GM18907 (cell line): Measurements from ENCODE around the gene AOPEP.
A peak's percentile ranks its signal among the peaks of the same experiment; 100 is the strongest.

Experiments used
- ATAC-seq: cut with Tn5 transposase; IDR thresholded peaks from one replicate; pipeline ENCODE4 v1.9.1; 2021; ENCODE audit warnings: mild to moderate bottlenecking, moderate library complexity; ENCODE audit not compliant: unreplicated experiment

The AOPEP gene

DNA sequence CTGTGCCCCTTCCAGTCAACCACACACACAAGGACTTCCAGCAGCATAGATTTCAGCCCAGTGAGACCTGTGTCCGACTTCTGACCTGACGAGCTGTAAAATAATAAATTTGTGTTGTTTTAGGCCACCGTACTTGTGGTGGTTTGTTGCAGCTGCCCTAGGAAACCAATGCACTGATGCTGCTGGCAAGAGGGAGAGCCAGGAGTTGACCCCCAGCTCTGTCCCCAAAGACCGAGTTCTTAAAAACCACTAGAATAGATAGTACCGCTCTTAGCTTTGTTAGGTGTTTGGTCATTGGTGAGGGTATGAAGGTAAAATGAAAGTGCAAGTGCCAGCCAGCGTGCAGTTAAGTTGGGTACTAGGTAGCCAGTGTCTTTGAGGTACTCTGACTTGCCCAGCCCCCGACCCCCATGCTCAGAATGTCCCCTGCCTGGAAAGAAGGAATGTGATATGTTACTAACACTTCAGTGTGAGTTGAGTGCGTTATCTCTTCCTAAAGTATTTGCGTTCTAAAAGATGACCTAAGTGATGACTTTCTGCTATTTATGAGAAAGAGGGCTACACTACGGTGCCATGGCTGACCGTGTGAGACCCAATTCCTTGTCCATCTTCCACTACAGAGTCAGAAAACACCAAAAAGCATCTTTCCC lies 185.6 kb downstream of the AOPEP start:
- ATAC-seq, result no peak

DNA sequence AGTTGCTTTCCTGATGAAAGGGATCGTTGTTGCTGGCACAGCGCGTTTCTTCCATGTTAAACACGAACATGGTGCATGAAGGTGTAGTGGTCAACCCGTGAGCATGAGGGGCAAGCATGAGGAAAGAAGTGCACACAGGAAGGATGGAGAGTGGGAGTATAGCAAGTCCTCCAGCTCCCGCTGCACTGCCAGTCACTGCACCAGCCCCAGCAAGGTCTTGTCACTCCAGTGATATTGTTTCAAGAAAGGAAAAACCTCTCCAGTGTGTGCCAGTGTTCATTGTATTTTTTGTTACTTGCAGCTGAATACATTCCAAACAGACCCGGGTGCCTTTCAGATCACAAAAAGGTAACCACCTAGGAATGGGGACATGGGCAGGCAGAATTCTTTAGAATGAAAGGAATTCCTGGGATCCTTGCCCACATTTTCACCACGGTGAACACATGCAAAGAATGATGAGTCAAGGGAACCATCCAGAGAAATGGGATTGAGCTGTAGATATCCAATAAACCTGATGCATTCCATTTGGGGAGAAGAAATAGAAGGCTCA lies 186.3 kb downstream of the AOPEP start:
- ATAC-seq, result no peak

DNA sequence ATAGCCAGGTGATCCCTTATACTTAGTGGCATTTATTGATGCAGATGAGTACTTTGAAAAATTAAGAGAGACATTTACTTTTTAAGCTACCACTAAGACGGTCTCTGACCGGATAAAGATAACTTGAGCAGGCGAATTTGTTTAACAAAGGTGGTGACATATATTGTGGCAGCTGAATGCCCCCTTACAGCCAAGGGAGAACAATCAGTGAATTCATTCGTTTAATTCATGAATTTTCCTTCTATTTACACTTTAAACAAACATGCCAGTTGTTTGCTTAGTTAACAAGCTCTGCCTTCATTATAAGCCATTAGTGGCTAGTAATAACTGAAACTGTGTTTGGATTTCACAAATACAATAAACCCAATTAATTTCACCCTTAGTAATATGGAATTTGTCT lies 187.1 kb downstream of the AOPEP start:
- no peak for ATAC-seq

DNA sequence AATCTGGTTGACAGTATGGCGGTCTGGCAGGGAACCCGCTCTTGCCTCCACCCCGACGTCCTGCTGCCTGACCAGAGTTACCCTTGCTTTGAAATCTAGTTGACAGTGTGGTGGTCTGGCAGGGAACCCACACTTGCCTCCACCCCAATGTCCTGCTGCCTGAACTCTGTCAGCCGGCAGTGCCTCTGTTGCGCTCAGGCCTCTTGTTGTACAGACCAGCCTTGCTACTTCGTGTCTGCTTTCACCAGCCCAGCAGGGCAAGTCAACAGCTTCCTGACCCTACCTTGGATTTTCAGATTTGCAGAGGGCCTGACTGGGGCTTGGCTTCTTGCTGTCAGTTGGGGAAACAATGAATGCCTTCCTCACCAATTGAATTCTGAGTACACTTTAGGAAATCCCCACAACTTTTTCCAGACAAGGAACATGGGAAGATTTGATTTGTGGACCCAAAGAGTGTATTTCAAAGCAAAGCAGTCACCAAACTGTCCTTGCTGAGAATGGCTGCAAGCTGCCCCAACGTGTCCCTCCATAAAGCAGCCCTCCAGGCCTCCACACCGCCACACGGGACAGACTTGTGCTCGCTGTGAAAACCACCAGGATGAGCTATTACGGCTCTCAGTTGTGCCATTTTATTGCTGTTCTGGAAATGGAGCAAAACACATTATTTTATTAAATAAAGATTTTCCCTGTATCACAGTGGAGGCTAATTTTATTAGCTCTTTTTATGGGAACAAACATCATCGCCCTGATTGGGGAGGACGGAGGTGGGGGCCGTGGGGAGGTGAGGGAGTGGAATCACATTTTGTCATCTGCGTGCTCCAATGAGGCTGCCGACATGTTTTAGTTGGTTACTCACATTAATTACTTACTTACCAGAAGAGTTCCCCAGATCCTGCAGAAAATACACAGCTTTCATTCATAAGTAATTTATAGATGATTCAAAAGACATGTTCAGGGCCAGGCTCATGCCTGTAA lies 189.3 kb downstream of the AOPEP start:
- ATAC-seq, result no peak

DNA sequence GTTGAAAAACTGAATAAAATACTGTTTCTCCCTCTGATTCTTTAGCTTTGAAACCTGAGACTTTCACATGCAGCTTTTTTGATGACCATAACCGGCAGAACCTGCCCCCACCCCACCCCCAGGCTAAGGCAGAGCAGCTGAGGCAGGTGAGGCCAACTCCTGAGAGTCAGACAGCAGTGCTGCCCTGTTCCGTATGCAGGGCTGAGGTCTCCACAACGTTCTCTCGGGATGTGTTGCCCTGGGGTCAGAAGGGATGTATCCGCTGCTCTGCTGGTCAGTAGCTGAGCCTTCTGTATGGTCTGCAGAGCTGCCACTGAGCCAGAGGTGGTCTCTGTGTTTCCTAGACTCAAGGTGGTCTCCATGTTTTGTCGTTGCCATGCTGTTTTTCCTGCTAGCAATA lies 190.5 kb downstream of the AOPEP start:
- no peak for ATAC-seq

DNA sequence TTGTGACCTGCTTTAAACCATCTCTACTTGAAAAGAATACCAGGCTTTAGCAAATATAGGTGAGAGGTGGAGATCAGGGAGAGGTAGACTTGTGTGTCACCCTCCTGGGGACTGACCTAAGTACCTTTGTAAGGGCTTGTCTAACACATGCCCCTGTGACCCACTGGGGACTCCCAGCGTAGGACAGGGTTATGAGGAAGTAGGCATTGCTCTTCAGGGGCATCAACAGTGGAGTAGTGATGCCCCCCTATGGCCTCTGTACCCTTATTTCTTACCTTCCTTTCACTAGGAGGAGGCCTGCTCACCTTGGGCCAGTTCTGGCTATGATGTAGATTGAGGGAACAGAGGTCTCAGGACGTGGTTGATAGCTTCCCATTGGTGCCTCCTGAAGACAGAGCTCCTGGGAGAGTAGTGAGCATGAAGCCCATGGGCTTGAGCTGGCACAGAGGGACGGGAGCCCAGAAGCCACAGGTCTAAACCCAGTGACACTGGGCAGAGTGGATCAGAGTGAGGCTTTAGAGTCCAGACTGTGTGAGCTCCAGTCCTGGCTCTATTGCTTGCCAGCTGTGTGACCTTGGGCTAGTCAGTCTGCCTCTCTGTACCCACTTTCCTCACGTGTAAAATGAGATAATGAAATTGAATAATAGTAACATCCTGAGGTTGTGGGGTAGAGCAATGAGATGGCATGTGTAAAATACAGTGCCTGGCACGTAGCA lies 191.7 kb downstream of the AOPEP start:
- ATAC-seq, result peak; percentile 65

DNA sequence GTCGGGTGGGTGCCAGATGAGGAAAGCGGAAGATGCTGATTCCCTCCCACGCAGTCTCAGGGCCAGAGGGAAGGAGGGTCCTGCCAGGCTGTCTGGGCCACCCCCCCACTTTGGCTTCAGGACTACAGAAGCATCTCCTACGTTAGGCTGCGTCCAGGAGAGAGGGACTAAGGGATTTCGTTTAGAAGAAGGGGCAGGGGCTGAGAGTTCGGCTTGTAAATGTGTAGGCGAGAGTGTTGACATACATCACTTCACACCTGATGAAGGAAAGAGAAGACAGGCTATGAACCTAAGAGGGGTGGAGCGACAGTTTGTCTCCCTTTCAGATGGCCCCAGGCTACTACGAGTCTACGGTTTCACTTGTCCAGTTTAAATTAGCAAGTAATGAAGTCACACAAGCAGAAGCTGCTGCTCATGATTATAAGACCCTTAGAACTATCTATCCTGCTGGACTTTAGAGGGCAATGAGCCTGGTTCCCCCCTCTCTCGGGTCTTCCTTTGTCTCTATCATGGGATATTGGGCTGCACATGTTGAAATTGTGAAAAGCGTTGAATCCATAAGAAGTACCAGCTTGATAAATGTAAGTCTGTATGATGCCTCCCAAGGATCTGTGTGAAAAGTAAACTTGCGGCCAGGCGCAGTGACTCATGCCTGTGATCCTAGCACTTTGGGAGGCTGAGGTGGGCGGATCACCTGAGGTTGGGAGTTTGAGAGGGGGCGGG lies 193.0 kb downstream of the AOPEP start:
- ATAC-seq, result no peak

DNA sequence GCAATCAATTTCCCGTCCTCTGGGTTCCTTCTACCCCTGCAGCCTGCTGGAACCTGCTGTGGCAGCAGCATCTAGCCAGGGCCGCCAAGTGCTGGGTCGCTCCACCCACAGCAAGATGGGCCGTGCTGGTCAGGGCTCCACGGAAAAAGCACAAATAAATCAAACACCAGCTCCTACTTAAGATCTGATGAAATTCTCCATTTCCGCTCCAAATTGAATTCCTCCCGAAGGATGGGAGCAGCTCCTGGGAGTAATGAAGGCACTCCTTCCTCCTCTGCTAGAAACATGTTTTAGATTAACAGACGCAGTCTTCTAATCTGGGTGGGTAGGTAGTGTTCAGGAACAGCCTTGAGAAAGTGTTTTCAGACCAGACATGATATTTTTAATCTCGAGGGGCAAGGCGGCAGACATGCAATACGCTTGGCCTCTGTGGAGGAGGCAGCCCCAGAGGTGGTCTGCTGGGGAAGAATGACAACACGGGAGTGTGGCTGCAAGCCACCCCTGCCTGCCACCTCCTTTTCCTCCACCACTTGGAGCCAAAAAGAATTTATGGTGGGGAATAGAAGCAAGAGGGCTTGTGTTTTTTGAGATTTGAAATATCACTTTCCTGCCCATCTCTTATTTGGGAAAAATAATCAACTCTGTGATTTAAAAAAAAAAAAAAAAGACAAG lies 194.1 kb downstream of the AOPEP start:
- no peak for ATAC-seq

DNA sequence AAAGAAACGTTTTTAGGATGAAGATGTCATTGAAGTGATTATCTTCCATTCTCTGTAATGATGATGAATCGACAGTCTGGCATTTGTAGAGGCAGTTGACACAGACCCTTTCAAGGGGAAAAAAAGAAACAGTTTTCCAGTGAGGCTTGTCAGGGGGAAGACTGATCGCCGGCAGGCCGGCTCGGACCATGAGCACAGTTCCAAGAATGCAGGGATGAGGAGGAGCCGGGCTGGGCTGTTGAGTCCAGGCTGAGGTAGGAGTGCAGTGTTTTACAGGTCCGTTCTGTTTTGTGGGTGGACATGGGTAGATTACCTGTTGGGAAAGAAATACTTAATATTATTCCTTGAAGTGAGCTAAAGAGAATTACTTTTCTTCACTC lies 194.6 kb downstream of the AOPEP start:
- ATAC-seq, result no peak

DNA sequence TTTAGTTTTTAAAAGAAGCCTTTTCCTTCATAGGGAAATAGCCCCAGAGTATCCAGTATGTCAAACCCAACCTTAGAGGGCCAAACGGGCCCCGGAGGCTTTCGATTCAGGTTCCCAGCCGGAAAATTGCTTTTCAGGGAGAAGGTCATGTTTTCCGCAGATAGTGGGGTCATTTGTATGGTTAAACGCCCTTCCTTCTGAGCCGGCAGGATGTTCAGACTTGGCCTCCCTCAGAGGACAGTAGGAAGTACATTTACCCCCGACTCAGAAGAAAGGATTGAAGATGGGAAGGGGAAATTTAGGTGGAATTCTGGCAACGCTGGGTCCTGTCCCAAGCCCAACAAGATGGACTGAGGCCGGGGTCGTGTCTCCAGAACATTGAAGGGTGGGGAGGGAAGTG lies 195.2 kb downstream of the AOPEP start:
- no peak for ATAC-seq

DNA sequence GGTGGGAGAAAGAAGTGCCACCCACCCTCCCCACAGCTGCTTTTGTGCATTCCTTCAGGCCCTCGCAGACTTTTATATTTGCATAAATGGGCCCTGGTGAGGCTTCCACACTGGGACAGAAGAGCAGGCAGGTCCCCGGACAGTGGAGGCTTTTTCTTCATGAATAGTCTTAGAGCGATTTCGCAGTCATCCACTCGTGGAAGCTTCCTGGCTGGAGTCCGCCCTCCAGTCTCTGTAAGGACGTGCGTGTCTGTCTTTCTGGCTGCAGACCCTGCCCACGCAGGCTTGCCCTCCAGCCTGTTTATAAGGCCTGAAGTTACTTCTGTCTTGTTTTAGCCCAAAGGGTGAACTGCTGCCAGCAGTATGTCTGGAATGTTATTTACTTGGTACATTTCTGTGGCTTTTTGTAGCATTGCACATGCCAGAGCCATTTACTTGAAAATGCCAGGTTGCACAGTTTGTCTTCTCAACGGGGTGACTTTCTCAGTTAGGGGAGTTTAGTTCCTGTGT lies 195.7 kb downstream of the AOPEP start:
- no peak for ATAC-seq

DNA sequence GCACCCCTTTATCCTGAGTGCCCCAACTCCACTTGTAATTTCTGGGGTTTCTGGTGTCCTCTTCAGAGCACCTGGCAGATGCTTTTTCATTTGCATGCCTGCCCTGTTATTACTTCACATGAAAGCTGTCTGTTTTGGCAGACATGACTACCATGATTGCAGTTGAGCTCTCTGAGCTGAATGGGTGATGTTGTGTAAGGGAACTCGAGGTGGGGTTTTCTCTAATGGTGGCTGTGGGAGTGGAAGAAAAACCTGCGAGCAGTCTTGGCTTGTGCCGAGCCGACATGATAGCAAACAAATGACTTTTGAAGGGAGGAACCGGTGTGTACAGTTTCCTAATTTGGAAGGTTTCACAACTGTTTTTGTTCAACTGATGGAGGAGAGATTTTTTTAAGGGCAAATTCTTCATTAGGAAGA lies 196.2 kb downstream of the AOPEP start:
- ATAC-seq, result no peak

DNA sequence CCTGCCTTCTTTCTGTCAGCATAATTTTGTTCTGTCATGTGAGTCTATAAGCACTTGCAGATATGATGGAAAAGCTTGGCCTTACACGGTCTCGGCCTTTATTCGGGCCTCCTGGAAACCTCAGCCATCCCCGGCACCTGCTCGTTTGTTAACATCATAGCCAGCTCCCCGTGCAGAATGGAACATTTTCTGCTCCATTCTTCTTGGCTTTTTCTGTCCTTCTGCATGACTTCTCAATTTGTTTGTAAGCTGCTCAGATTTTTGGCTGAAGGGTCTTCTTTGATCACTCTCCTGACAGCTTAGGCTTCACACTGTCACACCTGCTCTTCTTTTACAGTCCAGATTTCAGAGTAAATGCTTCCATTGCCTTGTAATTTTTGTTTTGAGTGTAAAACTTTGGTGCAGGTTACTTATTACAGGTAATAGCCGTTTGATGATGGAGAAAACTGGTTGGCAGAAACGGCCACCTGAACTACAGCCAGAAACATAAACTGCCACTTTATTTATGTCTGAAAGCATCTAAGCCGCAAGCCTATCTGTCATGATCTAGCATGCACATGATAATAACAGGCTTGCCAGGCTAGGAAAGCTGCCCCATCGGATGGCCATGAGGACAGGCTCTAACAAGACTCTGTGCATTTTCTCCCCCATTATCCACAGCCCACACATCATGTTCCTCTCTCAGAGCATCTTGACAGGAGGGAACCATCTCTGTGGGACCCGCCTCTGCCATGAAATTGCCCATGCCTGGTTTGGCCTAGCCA lies 197.0 kb downstream of the AOPEP start:
- no peak for ATAC-seq

DNA sequence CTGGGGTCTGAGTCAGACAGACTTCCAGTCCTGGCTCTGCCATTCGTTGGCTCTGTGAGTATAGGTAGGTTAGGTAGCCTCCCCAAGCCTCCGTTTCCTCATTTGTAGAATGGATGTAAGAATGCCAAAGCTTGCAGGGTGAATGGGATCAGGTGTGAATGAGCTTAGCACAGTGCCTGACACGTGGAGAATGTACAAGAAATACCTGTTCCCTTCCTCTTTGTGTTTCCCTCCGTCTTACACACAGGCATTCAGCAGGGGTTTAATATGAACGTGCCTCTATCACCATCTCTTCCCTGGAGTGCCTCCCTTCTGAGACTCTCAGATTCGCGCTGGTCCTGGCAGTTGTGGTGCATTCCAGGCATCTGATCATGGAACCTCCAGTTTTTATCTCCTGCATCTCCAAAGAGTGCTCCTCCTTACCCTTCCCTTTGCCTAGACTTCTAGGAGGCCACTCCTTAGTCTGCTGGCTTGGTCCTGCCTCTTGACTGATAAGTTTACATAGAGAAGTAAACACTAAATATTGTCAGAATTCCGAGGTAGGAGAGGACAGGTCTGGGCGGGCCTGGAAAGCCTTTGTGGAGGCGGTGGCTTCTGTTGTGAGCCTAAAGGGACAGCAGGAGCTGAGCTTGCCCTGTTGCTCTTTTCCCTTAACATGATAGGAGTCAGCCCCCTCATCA lies 199.4 kb downstream of the AOPEP start:
- no peak for ATAC-seq

DNA sequence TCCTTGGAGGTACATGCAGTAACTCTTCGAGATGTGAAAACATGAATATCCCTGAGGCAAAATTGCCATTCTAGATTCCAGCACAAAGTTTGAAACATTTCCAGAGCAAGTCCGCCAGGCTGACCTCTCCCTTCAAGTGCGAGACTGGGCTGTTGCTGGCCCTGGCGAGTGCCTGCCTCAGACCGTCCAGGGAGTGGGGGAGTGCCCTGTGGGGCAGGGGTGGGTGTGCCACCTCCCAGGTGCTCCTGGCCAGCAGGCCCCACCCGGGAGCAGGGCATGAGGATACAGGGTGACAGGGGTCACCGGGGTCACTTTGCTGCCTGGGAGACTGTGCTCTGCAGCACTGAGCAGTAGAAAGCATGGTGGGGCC lies 199.9 kb downstream of the AOPEP start:
- no peak for ATAC-seq

DNA sequence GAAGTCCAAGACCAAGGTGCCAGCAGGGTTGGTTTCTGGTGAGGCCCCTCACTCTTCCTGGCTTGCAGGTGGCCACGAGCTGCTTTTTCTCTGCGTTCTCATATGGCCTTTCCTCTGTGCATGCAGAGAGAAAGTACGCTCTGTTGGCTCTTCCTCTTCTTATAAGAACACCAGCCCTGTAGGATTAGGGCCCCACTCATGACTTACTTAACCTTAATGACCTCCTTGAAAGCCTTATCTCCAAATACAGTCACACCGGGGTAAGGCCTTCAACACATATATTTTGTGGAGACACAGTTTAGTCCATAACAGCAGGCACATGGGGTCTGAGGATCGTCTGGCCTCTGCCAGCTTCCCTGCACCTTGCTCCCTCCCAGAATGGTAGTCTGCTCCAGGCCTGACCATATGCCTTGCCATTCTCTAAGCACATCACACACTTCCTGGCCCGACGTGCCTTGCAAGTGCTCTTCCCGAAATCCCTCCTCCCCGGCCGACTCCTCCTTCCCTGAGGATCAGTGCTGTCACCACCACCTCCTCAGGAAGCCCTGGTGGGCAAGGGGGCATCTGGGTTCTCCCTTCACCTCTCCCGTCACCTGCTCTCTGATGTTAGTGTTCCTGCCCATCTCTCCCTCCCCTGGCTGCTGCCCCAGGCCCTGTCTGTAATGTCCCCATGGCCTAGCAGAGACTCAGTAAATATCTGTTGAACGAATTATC lies 200.7 kb downstream of the AOPEP start:
- ATAC-seq, result no peak

DNA sequence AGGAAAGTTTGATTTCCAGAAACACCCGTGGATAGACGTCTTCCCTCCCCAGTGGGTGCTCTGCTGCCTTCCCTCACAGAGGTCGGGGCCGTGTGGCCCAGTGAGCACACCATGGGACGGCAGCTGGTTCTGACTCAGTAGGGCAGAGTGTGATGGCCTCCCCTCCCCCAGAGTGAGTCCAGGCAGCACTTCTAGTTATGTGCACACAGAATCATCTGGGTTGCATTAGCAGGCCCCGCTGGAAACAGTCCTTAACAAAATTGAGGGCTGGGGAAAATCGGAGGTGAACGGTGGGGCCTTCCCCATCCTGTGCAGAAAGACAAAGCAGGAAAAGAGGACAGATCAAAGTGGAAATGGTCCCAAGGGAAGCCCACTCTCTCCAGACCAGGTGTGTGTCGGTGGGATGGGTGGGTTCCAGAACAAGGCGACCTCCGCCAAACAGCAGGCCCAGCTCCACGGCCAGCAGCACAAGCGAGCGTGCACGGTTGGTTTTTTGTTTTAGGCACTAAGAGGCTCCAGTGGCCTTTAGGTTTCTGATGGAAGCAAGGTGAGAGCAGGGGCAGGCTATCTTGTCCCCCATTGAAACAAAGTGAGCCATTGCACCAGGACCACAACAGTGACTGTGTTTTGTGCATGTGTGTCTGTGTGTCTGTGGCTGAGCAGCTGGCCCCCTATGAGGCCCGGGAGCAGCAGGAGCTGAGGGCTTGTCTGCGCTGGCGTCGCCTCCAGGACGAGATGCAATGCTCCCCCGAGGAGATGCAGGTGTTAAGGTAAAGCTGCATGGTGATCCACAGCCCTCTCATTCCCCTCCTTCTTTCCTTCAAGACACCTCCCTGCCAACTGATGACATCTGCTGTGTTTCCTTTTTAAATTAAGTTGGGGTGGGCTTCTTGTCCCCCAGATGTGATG lies 201.5 kb downstream of the AOPEP start:
- ATAC-seq, result no peak
